ENCODE data around the gene SORCS2.

SORCS2 gene

DNA sequence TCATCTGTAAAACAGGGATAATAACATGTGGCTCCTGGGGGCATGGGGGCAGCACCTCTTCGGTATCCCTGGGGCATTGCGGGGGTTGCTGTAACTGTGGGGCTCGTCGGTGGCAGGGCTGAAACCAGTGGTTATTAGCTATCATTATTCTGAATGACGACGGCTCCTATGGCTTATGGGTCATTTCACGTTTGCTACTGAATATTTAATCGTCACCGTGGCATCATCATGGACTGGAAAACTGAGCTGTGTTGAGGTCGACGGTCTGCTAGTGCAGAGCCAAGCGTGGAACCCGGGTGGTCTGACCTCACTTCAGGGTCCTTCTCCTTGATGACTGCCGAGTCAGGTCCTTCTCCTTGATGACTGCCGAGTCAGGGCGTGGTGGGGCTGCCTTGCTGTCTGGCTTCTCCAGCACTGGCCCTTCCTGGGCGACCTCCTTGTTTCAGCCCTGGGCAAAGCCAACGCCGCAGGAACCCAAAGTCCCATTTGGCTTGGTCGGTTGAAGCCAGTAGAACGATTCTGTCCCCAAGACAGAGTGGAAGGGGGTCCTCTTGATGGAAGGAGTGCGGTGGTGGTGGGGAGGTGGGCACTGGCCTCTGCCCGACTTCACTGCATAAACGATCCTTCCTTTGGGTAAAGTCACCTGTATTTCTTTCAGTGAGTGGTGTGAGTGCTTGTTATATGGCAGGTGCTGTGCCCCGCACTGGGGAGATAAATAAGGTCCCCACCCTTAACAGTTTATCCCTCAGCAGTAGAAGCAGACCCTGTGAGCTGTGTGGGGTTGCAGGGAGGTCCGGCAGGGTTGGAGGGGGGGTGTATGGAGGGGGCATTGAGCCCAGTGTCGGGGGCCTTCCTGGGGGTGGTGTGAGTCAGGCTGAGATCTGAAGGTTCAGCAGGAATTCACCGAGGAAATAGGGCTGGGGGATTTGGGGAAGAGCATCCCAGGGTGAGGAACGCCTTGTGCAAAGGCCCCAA, 201.6 kb downstream of the SORCS2 start:
- no peak for DNase-seq (ENCODE audit: low read depth)

DNA sequence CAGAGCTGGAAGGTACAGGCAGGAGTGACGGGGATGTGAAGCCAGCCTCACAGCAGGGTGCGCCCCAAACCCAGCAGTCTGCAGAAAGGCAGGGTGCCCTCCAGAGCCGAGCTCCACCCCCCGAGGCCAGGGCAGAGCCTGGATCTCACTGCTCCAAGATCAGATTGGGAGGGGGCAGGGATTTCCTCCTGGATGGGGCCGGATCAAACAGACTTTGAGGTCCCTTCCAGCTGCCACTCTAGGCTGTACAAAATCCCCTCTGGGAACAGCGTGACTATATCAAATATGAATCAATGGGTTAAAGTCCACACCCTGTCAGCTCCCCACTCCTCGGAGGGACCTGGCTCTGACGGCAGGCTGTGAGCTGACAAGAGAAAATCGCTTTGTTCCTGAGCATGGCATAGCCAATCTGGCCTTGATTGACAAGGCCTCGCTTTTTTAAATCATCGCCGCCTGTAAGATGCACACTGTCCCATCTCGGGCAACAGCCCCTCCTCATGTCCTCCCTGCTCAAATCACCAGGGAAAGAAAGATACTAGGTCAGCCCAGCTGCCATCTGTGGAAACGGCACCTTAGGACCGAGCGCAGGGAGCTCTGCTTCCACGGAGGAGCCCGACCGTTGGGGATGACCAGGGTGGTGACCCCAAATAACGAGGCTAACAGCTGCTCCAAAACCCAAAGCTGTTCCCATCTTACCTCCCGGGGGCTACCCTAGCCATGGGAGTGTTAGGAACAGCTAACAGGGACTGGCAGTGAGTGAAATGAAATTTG, 202.5 kb downstream of the SORCS2 start:
- no peak for DNase-seq (ENCODE audit: low read depth)

DNA sequence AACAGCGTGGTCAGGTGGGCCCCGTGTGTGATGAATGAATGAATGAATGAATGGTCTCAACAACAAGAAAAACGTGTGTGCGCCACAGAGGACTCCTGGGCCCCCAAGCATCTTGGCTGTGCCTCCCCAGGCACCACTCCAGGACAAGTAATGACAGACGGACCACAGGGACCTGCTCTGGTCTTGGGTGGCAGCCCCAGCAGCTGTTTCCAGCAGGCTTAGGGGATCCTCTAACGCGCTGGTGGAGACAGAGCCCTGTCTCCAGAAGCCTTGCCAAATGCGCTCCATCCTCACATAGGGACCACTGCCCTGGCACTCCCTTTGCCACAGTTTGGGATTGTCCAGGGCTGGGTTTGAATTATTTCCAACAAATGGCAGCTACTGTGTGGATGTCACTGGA, 203.3 kb downstream of the SORCS2 start:
- no peak for DNase-seq (ENCODE audit: low read depth)

DNA sequence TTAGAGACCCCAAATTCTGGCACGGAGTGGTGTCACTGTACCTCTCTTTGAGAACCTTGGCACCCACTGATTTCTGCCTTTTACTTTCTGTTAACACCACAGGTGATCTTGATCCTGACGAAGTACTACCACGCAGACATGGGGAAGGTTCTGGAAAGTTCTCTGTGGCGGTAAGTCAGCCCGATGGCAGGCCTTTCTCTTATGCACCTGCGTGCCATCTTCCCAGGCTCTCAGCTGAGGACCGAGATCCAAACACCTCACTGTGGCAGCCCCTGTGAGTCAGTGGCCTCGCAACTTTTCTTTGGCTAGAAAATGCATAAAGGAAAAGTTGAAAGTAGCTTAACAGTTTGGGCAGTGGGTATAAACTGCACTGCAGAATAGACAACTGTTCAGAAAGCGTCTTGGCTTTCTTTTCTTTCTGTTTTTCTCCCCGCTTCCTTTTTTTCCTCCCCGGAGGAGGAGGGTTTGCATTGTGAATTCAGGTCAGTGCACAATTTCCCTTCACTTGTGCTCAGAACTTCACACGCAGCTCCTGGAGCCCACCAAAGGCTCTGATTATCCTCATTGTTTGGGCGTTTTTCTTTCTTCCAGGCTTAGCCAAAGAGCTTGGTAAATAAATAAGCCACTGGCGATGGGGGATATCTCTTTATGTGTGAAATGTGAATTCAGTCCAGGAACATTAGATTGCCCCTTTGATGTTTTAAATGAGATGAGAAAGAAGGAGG, 204.0 kb downstream of the SORCS2 start:
- DNase-seq (ENCODE audit: low read depth), result no peak

DNA sequence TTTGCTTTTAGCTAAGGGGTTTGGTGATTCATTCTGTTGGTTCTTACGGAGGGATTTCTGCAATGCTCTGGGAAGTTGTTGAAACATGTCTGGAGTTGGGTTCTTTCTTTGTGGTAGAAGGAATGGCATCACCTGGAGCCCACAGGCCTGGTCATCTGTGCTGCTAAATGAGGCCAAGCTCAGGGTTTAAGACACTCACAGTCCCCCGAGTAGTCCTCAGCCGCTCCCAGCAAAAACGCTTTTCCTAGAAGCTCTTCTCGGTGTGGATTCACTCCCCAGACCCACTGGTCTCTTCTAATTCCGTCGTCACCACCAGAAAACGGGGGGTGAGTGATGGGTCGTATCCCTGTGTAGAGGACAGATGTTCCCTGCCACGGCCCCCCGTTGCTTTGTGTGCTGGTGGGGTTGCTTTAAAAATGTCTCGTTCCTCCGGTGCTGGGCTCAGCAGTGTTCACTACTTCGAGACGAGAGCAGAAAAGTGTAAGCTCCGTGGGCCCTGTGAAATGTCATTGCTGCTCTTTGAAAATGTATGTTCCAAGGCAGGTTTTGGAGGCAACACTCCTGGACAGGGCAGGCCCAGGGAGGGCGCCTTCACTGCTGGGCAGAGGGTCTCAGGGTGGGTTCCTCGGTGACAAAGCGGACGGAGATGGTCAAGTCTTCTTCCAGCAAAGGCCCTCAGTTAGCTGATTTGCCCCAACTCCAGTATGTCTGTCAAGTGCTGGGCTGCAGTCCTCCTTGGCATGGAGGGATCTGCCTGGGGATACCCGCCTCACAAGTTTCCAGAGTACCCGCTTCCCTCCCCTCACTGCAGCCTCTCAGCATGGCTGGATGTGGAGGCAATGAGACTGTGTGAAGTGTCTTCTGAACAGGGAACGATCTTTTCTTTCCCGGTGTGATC, 205.1 kb downstream of the SORCS2 start:
- no peak for DNase-seq (ENCODE audit: low read depth)

DNA sequence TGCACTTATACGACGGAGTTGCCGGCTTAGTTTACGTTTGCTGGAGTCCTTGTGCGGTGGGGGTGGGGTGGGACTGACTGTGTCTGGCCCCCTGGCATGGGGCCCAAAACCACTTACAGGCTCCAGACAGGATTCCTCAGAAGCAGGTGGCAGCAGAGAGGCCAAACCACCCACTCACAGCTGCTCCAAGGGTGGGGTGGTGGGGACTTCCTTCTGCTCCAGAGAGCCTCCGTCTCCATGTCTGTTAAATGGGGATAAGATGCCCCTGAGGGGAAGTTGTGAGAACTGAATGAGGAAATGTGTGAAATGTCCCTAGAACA, 205.7 kb downstream of the SORCS2 start:
- no peak for DNase-seq (ENCODE audit: low read depth)

DNA sequence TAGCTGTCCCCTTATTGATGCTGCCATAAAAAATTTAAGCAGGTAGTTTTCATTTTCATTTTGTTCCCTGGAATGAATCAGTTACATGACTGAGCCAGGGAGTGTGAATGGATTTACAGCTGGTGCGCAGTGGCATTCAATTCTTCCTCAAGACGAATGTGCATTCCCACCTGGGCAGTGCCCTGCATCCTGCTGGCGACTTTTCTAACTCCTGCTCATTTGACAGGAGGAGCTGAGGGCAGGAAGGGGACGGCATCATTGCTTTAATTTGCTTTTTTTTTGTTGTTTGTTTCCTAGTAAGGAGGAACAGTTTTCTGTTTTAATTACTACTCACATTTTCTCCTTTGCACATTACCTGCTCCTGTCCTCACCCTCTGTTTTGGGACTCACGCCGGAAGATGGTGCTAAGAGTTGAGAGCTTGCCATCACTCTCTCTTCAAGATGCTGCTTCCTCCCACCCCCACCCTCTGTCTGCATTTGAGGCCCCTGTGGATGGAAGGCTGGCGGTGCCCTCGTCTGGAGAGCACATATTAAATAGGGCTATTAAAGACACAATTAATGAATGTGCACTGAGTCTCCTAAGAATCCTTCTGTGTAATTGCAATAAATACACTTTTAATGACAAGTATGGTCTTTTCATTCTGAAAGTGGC, 206.6 kb downstream of the SORCS2 start:
- no peak for DNase-seq (ENCODE audit: low read depth)

DNA sequence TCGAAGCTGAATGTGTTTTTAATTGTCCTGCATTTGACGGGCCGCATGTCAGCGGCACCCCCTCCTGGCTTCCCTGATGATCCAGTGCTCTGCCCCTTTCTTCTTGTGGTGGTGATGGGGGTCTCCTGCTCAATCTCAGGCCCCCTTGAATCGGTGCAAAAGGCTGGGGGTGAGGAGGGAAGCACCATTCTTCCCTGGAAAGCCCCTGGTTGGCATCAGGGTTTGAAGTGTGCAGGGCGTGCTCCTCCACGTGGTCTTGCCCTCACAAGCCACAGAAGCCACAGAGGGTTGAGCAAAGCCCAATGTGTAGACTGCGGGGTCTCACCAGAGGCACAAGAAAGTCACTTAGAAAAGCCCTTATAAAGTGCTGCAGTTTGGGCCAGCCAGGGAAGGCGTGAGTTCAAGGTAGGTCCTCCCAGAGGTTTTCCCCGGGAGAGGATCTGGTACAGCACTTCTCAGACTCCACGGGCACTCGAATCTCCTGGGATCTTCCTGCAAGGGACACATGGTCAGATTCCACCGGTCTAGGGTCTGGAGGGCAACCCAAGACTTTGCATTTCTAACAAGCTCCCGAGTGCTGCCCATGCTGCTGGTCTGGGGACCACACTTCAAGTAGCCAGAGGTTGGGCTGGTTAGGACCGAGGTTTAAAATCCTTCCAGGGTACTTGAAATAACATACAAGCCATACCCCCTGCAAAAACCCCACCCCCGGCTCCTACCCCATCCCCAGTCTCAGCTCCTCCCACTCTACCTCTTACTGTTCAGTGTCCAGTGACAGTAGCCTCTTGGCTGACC, 207.3 kb downstream of the SORCS2 start:
- DNase-seq (ENCODE audit: low read depth), result no peak

DNA sequence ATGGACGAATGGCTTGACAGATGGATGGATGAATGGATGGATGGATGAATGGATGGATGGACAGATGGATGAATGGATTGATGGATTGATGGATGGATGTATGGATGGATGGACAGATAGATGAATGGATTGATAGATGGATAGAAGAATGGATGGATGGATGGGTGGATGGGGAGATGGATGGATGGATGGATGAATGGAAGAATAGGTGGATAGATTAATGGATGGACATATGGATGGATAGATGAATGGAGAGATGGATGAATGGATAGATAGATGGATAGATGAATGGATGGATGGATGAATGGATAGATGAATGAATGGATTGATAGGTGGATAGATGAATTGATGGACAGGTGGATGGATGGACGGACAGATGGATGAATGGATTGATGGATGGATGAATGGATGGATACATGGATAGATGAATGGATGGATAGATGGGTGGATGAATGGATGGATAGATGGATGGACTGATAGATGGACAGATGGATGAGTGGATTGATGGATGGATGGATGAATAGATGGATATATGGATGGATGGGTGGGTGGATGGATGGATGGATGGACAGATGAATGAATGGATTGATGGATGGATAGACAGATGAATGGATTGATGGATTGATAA, 208.4 kb downstream of the SORCS2 start:
- no peak for DNase-seq (ENCODE audit: low read depth)

DNA sequence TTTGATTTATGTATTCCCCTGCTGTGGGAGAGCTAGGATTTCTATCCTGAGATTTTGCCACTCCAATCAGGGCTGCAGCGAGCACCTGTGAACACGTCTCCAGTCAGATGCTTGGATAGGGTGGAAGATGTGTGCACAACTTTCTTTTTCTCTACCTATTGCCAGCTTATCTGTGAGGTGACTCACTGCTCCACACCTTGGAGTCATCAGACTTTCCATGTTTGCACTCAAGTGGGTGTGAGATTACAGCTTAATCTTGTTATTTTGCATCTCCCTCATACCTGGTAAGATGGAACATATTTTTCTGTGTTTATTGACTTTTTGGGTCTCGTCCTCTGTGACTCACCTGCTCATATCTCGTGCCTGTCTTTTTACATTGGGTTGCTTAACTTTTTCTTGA, 210.2 kb downstream of the SORCS2 start:
- DNase-seq (ENCODE audit: low read depth), result no peak

DNA sequence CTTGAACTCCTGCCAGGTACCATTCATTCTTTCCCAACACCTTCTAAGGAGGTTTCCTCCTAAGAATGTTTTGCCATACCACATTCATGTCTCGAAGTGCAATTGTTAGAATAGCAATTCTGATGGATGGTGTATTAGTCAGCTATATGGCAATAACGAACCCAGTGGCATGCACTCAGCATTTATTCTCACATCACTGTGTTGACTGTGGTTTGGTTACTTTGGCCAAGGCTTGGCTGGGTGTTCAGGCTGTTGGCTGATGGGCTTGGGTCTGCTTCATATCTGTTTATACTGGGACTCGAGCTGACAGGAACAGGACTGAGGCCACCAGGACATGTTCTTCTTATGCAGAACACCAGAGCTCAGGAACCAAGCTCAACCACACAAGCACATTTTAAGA, 210.7 kb downstream of the SORCS2 start:
- DNase-seq (ENCODE audit: low read depth), result no peak

DNA sequence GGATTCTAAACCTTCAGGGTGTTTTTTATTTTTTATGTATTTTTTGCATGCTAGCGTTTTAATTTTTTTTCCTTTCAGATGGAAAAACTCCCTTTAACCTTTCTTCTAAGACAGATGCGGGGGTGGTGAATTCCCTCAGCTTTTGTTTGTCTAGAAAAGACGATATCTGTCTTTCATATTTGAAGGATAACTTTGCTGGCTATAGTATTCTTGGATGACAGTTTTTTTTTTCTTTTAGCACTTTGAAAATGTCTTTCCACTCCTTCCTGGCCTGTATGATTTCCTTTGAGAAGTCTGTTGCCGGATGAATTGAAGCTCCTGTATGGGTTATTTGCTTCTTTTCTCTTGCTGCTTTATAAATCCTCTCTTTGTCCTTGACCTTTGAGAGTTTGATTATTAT, 215.8 kb downstream of the SORCS2 start:
- DNase-seq (ENCODE audit: low read depth), result no peak

DNA sequence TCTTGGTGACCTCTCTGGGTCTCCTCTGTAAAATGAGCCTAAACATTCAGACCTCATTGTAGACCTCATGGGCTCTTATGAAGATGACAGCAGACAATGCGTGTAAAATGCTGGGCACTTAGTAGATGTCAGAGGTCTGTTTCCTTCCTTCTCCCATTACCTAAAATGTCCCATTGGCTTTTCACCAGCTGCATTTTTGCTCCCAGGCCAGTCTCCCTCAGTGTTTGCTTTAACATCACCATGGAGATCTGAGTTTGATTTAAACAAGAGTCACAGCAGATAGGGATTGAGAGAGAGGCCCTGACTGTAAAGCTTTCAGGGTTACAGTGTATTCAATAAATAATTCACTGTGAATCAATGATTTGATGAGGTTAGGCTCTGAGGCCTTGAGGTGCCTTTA, 218.1 kb downstream of the SORCS2 start:
- DNase-seq (ENCODE audit: low read depth), result no peak

DNA sequence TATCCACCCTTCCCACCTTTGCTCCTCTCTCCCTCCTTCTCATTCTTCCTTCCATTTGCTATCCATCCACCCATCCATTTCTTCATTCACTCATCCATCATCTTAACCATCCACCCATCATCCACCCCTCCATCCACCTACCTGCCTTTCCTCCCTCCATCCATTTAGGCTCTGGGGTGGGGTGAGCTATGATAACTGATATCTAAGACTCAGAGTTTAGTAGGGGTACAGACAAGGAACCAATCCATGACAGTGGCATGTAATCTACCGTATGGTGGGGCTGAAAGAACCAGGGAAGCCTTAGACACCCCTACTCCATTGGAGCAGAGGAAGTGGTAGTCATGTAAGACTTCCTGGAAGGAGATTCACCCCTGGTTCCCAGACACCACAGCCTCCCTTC, 219.2 kb downstream of the SORCS2 start:
- DNase-seq (ENCODE audit: low read depth), result no peak

DNA sequence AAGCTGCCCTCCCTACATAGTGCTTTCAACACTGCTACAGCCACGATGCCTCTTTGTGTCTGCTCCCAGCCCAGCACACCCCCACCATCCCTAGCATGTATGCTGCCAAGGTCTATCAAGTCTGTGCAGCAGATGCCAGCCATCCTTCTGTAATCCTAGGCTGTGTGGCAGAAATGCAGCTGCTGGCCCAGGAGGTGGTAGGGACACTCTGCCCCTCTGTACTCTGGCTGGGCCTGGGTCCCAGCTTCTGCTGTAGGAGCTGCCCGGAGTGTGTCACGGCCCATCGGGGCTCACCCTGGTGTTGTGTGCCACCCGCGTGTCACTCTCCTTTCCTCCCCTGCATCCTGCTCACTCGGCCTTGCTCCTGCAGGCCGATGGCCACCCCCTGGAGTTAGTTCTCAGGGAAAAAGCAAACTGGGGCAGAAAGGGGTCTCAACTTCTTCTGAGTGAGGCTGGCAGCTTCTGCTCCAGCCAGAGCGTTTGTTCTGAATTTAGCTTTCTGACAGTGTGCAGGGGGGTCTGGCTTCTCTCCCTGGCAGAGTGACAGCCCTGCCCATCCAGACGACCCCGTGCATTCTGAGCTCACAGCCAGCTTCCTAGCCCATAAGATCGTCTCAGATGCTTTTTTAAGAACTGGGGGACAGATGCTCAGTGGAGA, 219.7 kb downstream of the SORCS2 start:
- DNase-seq (ENCODE audit: low read depth), result no peak

DNA sequence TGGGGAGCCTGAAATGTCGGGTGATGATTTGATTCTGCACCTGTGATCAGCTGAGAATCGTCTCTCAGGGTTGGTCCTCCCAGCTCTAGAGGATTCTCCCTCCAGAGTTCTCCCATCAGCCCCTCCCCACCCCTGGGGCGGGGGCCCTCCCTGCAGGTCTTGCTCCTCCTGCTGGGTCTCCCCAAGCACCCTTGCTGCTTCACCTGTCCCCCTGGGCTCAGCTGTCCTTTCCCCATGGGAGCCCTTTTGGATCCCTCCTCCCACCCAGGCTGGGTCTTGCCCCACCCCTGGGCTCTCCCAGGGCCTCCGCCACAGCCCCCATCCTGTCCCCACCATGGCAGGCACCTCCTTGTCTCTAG, 220.2 kb downstream of the SORCS2 start:
- DNase-seq (ENCODE audit: low read depth), result no peak

DNA sequence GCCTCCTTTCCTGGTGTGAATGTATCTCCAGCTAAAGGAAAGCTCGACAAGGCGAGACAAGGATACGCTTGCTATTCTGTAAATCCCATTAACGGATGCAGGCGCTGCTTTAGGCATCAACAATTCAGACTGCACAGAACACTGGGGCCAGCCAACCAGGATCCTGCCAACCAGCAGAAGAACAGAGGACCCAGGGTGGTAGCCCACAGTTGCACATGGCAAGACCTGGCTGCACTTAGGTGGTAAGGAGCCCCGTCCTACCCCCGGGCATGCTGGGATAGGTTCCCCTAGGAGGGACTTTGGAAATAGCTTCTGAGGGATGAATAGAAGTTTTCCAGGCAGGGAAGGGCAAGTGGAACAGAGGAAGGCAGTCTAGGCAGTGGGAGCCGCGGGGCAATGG, 221.7 kb downstream of the SORCS2 start:
- no peak for DNase-seq (ENCODE audit: low read depth)

DNA sequence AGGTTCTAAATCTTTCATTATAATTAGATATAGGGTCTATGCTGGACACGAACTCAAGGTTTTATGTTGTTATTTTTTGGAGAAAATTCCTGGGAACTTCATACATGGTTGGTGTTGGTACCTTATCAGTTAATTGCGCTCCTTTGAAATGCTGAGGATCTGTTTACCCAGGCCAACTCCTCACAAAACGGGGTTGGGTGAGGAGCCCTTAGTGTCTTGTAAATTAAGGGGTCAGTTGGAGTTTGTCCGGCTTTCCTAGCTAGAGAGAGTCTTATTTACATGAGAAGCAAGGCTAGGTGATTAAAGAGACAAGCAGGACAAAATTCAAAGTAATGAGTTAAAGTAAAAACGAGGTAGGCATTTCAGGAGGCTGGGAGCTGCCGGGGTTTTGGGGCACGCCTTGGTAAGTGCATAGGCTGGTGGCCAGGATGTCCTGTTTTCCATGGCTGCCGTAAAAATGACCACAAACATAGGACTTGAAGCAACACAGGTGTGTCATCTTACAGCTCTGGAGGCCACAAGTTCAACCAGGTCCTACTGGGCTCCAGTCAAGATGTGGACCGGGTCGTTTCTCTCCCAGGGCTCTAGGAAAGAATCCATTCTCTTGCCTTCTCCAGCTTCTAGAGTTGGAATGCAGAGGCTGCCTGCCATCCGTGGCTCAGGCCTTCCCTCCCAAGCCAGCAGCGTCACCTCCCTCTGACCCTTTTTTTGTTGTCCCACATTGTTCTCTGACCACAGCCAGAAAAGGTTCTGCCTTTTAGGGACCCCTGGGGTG, 222.6 kb downstream of the SORCS2 start:
- no peak for DNase-seq (ENCODE audit: low read depth)

Measured in activated T-helper 1 cell treated with Interleukin-2 at 50 U/mL for 16 hours (primary cell).